ENCODE data around the gene ERFL.
A peak's percentile ranks its signal among the peaks of the same experiment; 100 is the strongest.

DNA sequence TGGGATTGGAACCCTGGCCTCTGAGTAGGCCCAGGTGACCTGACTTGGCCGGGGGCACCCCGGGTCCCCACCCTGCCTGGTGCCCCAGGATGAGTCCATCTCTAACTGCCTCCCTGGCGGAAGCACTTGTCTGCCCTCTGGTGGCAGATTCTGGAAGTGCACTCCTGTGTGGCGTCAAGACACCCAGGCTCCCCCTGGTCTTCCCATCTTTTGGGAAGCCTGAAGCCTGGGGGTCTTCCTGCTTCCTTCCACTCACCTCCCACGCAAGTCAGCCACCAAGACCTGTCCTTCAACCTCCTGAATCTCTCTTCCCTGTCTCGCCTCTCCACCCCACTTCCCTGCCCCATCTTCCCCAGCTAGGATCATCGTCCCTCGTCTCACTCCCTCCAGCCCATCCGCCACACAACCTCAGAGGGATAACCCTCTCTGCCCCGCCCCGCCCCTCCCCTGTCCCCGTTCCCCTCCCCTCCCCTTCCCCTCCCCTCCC, 23.5 kb upstream of the ERFL start:
- TF ChIP-seq CTCF (conservative IDR thresholded peaks at IDR 0.05 in 1 of 2, IDR thresholded peaks at IDR 0.05 in 1 of 2; ENCODE audit: extremely low read depth in 1 of 2, insufficient read depth in 1 of 2, low read depth in 1 of 2, low read length in 2 of 2) = peak; percentile 97 to 99
- TF ChIP-seq EZH2 (IDR thresholded peaks at IDR 0.05; ENCODE audit: borderline replicate concordance, low read length) = no peak

Data from mammary epithelial cell (primary cell).